Left colon (tissue), 2 donors: ENCODE measurements around the gene SNX22. TPM values are rescaled to one million over a fixed set of nuclear protein-coding genes. Genes with fewer than 3 reads are reported as not detected.

Source experiments
- ATAC-seq: fragments of 200-7000 bp; cut with Tn5 transposase; one replicate; pipeline ENCODE4 v1.9.1; 2020; ENCODE audit warnings: mild to moderate bottlenecking, moderate library complexity
- DNase-seq, 2 donors: peaks; one replicate each; pipeline ENCODE4 v3.0.0-alpha.2; 2020
- intact Hi-C, 2 donors: fragments of 100-400 bp; cut with DNase I in 1 of 2; cut with micrococcal nuclease in 1 of 2; formaldehyde crosslinking; loops; one replicate each; pipeline versions ENCODE4 v1.11.2 to v1.14.0; 2022; cut with DNase I, micrococcal nuclease
- total RNA-seq, 2 donors: library from RNA; stranded (reverse); fragmentation: NEBNext Ultra II Directional; extraction: Animal tissue kit (Norgen Biotek cat#: 25700); gene quantifications; one replicate each; pipeline ENCODE4 v1.2.1, GENCODE V29; 2021
- donor health status: DM: no; HTN: no; CAD: no.
- donor health status: DM: yes; HTN: yes; CAD: no.

SNX22 gene
- total RNA-seq, 2 donors from 2014 or later: 0.34 to 0.73 TPM

GRCh38 chr15:64185146-64185911 lies 33.8 kb downstream of the SNX22 start:
- intact Hi-C loops: no loop called here
- DNase-seq (no peak), ATAC-seq (no peak)

GRCh38 chr15:64187396-64188191 lies 36.1 kb downstream of the SNX22 start:
- ATAC-seq (no peak), DNase-seq (no peak)
- intact Hi-C loops: no loop called here

- no peak for DNase-seq
- ATAC-seq: no peak
- intact Hi-C loops: no loop called here
These were observed 40.7 kb downstream of the SNX22 start for GRCh38 chr15:64191971-64192830.

- DNase-seq (no peak), ATAC-seq (no peak)
- intact Hi-C loops: no loop called here
These were observed 42.4 kb downstream of the SNX22 start for GRCh38 chr15:64193971-64194370.

GRCh38 chr15:64197425-64197824 lies 45.9 kb downstream of the SNX22 start:
- intact Hi-C loops: no loop called here
- DNase-seq (no peak), ATAC-seq (no peak)

- ATAC-seq (no peak), DNase-seq (no peak)
- intact Hi-C loops: loop anchor here in 1 of 2 donors (10.0 kb wide), 1 partner anchor 150 kb away; the partner anchor contains the start of gene CSNK1G1
These were observed 53.7 kb downstream of the SNX22 start for GRCh38 chr15:64205202-64205601.

Other genes with a start within 250 kb of the SNX22 start
- 10 to 100 TPM; 48.8 to 58.3 TPM for gene DAPK2, start 105.2 kb upstream of the SNX22 start, total RNA-seq
- 100 to 1,000 TPM in 1 of 2 donors, 10 to 100 TPM in 1; 86.5 to 106 TPM for gene CIAO2A, start 57.9 kb upstream of the SNX22 start, total RNA-seq
- 100 to 1,000 TPM; 103 to 110 TPM for gene SNX1, start 55.7 kb upstream of the SNX22 start, total RNA-seq
- 100 to 1,000 TPM; 284 to 324 TPM for gene PPIB, start 11.3 kb downstream of the SNX22 start, total RNA-seq
- gene CSNK1G1, start 204.4 kb downstream of the SNX22 start, total RNA-seq: 10 to 100 TPM; 19.9 to 20.4 TPM
- gene PCLAF, start 229.7 kb downstream of the SNX22 start, total RNA-seq: 10 to 100 TPM in 1 of 2 donors, 1 to 10 TPM in 1; 5.0 to 11.9 TPM
- gene TRIP4, start 236.1 kb downstream of the SNX22 start, total RNA-seq: 10 to 100 TPM; 34.2 to 34.4 TPM